HG02884 (cell line): ENCODE results near the gene CDYL.

Source experiments
- ATAC-seq: cut with Tn5 transposase; IDR thresholded peaks from one replicate; pipeline ENCODE4 v1.9.1; 2021; ENCODE audit warnings: mild to moderate bottlenecking, moderate library complexity; ENCODE audit not compliant: unreplicated experiment

CDYL gene

GRCh38 chr6:4929097-4929718 lies 153.0 kb downstream of the CDYL start:
- ATAC-seq: no peak

GRCh38 chr6:4930025-4930691 lies 154.0 kb downstream of the CDYL start:
- no peak for ATAC-seq

GRCh38 chr6:4931530-4932227 lies 155.5 kb downstream of the CDYL start:
- ATAC-seq: no peak

DNA sequence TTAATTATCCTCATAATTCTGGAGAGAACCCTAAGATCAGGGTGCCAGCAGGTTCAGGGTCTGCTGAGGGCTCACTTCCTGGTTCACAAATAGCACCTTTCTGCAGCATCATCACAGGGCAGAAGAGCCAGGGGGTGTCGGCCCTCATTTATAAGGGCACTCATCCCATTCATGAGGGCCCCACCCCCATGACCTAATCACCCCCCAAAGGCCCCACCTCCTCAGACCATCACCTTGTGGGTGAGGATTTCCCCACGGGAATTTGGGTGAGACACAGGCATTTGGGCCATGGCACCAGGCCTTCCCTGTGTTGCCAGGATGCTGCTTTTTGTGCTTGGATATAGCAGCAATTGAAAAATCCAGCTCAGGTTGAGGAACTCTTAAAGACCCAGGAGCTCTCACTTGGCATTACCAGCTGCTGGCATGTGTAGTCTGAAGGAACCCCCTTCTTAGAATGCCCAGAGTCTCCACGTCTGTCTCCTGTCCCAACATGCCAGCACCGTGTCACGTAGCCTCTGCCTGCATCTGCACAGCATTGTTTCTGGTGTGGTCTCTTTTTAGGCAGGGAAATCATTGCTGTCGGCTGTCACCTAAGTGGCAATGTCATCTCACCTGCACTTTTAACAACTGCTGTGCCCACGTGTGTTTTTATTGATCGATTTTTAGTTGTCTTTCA lies 156.2 kb downstream of the CDYL start:
- no peak for ATAC-seq

DNA sequence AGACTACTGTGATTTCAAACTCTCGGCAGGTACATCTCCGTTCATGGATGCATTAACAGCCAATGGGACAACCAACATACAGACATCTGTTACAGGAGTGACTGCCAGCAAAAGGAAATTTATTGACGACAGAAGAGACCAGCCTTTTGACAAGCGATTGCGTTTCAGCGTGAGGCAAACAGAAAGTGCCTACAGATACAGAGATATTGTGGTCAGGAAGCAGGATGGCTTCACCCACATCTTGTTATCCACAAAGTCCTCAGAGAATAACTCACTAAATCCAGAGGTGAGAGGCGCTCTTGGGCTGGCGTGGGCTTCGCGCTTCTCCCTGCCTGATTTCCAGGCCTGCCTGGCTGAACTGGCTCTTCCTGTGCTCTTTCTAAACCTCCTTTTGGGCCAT lies 159.3 kb downstream of the CDYL start:
- no peak for ATAC-seq

GRCh38 chr6:4935975-4936680 lies 159.9 kb downstream of the CDYL start:
- no peak for ATAC-seq

DNA sequence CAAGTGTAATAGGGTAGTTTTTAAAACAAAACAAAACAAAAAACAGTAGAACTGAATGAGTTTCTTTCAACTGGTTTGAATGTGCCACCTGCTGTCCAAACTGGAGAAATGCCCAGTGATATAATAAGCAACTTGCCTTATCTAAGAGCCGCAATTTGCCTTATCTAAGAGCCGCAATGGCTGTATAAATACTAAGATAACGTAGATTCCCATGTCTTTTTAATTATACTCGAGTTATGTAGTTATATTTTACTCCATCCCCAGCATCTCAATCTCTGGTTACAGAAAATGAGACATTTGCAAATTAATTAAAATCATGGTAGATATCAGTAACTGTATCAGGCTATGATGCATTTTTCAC lies 160.5 kb downstream of the CDYL start:
- ATAC-seq: no peak

- ATAC-seq: no peak
These were observed 161.2 kb downstream of the CDYL start for GRCh38 chr6:4937414-4937813.

DNA sequence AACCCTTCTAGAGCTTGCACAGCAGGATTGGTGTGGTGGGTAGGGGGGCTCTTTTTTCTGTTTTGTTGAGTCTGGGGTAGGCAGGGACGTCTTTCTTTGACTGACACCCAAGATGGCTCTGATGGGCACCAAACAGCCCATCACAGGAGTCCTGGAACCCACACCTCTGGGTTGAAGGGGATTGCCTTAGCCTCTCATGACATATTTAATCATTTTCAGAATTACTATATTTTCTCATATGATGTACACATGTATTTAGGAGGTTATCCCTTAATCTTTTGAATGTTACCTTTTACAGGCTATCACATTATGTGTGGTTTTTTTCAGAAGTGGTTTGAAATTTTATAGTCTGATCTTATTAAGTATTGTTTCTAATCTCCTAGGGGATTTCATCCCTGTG lies 163.0 kb downstream of the CDYL start:
- ATAC-seq: no peak

- no peak for ATAC-seq
These were observed 164.2 kb downstream of the CDYL start for GRCh38 chr6:4940416-4940815.

GRCh38 chr6:4941782-4942672 lies 165.8 kb downstream of the CDYL start:
- peak; percentile 64 for ATAC-seq

DNA sequence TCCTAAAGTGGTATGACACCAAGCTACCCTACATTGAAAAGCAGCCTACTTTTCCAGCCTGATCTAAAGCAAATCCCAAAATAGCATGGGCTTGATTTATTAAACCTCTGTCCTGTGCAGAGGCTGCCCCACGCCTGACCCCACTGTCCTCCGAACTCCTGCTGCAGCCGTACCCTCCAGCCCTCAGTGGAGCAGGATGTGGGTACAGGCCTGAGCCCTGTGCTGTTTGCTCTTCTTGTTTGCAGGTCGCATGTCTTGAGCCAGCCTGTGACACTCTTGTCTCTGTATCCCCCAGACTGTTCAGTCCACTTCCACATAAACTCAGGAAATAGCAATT lies 166.4 kb downstream of the CDYL start:
- ATAC-seq: no peak

- no peak for ATAC-seq
These were observed 167.5 kb downstream of the CDYL start for GRCh38 chr6:4943716-4944115.

DNA sequence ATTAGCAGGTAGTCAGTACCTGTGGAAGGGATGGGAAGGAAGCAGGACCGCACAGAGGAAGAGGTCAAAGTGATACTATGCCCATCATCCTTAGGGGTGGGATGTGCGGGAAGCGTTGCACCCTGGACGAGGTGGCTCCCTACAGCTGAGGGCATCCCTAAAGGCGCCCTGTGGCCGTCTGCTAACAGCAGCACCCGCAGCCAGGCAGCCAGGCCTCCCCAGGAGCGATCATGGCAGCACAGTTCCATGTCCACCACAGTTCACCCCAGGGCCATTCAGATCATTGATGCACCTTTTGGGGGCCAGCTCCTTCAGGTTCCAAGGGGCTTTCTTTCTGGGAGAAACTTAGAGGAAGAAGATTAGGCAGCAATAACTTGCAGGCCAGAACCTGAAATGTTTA lies 168.1 kb downstream of the CDYL start:
- no peak for ATAC-seq

GRCh38 chr6:4946521-4946920 lies 170.3 kb downstream of the CDYL start:
- ATAC-seq: no peak

- no peak for ATAC-seq
These were observed 171.5 kb downstream of the CDYL start for GRCh38 chr6:4947716-4948115.

GRCh38 chr6:4948781-4949450 lies 172.7 kb downstream of the CDYL start:
- ATAC-seq: no peak

GRCh38 chr6:4950076-4950475 lies 173.9 kb downstream of the CDYL start:
- no peak for ATAC-seq

- ATAC-seq: no peak
These were observed 174.8 kb downstream of the CDYL start for GRCh38 chr6:4950836-4951533.
